Caco-2 (cell line): ENCODE data around the gene RAP2B. TPM values are rescaled to one million over a fixed set of nuclear protein-coding genes. Genes with fewer than 3 reads are reported as not detected.
"Not testable (repeated sequence)": the region's sequence is repeated elsewhere in the genome, so short reads cannot be mapped to it uniquely, and the experiment has no call there.

Experiments
- BruUV-seq: library from RNA; stranded (reverse); fragments of 400-500 nt; replicated peaks from 2 replicates; lab custom pipeline; 2021; lab: Mats Ljungman, UMichigan
- CTCF ChIA-PET: fragments of 300-600 bp; sonication (Branson Sonifier 250); formaldehyde crosslinking; loops from one replicate; lab custom pipeline; 2022; ENCODE audit warnings: antibody characterized with exemption; lab: Charles Lee
- POLR2A ChIA-PET: fragments of 300-600 bp; sonication (Branson Sonifier 250); formaldehyde crosslinking; loops from one replicate; lab custom pipeline; 2022; ENCODE audit warnings: antibody characterized with exemption; lab: Charles Lee
- DNase-seq, 2 experiments: peaks; one replicate each; pipeline versions ENCODE4 v3.0.0 to v3.0.0-alpha.2; 2020 to 2022
- H3K27me3 ChIP-seq: replicated peaks from 2 replicates; pipeline ENCODE4 v1.6.0; 2011; ENCODE audit warnings: low read length; ENCODE audit not compliant: control insufficient read depth, insufficient read depth
- H3K36me3 ChIP-seq: 2 replicates; pipeline ENCODE4 v1.5.1; 2011; ENCODE audit warnings: low read length; ENCODE audit not compliant: control insufficient read depth, insufficient read depth
- H3K4me1 ChIP-seq: fragments of 250-450 bp; sonication (Bioruptor Pico); 2 replicates; pipeline ENCODE4 v1.5.1; 2020; ENCODE audit warnings: mild to moderate bottlenecking
- H3K4me3 ChIP-seq: 2 replicates; pipeline ENCODE4 v1.5.1; 2011; ENCODE audit warnings: low read depth, mild to moderate bottlenecking, control low read depth, low read length
- H3K9me3 ChIP-seq: fragments of 250-450 bp; sonication (Bioruptor Pico); 2 replicates; pipeline ENCODE4 v1.5.1; 2020; ENCODE audit warnings: mild to moderate bottlenecking, moderate library complexity
- H3K27ac Mint-ChIP-seq: one replicate; pipeline ENCODE4 v1.8.0; 2022; ENCODE audit warnings: mixed read lengths; ENCODE audit not compliant: unreplicated experiment
- H3K27me3 Mint-ChIP-seq: one replicate; pipeline ENCODE4 v1.8.0; 2022; ENCODE audit warnings: mixed read lengths; ENCODE audit not compliant: insufficient read depth, unreplicated experiment
- H3K36me3 Mint-ChIP-seq: one replicate; pipeline ENCODE4 v1.8.0; 2022; ENCODE audit warnings: mild to moderate bottlenecking, mixed read lengths; ENCODE audit not compliant: insufficient read depth, unreplicated experiment
- H3K4me1 Mint-ChIP-seq: one replicate; pipeline ENCODE4 v1.8.0; 2022; ENCODE audit warnings: low read depth, mixed read lengths; ENCODE audit not compliant: unreplicated experiment
- H3K4me3 Mint-ChIP-seq: one replicate; pipeline ENCODE4 v1.8.0; 2022; ENCODE audit warnings: mild to moderate bottlenecking, moderate library complexity, mixed read lengths; ENCODE audit not compliant: unreplicated experiment
- H3K9me3 Mint-ChIP-seq: one replicate; pipeline ENCODE4 v1.8.0; 2022; ENCODE audit warnings: mixed read lengths; ENCODE audit not compliant: unreplicated experiment
- CTCF ChIP-seq, 2 experiments: fragments of 200-600 bp in 1 of 2; IDR thresholded peaks; 1 replicate in 1 of 2; 2 replicates in 1 of 2; pipeline versions ENCODE4 v1.5.1 to v1.8.0; 2011 to 2022; ENCODE audit warnings: antibody characterized with exemption in 1 of 2, control low read depth in 1 of 2, inconsistent platforms in 1 of 2, low read depth in 1 of 2, low read length in 1 of 2, mild to moderate bottlenecking in 1 of 2, moderate library complexity in 1 of 2; ENCODE audit not compliant: insufficient read depth in 1 of 2, severe bottlenecking in 1 of 2, unreplicated experiment in 1 of 2
- intact Hi-C: fragments of 100-400 bp; cut with micrococcal nuclease; formaldehyde crosslinking; loops from one replicate; pipeline ENCODE4 v1.10.0; 2022; ENCODE audit not compliant: unreplicated experiment
- total RNA-seq: library from RNA; stranded (reverse); gene quantifications from 2 replicates; pipeline ENCODE4 v1.2.3, GENCODE V29; 2022

Gene RAP2B
- total RNA-seq, 1 experiment from 2014 or later, result 13.2 TPM

GRCh38 chr3:153150991-153151390, 11.0 kb upstream of the RAP2B start:
- peaks cover 9% of the 10 kb centered on the region for H3K9me3 Mint-ChIP-seq
- no peaks in the 10 kb centered on the region for H3K4me1 Mint-ChIP-seq
- H3K36me3 Mint-ChIP-seq, result no peaks in the 10 kb centered on the region
- BruUV-seq, result no TSS peak
- Histone ChIP-seq H3K4me3 (no peak overlapping the region), H3K4me1 (no peaks in the 10 kb centered on the region), H3K27me3 (no peaks in the 10 kb centered on the region), H3K9me3 (no peaks in the 10 kb centered on the region), H3K36me3 (no peaks in the 10 kb centered on the region)
- ChIA-PET POLR2A (no interaction called here), CTCF (no interaction called here)
- H3K27me3 Mint-ChIP-seq, result no peaks in the 10 kb centered on the region
- no peak for DNase-seq
- TF ChIP-seq CTCF (IDR thresholded peaks at IDR 0.05; ENCODE audit: insufficient read depth in 1 of 2, low read depth in 1 of 2, low read length in 1 of 2, severe bottlenecking in 1 of 2, unreplicated experiment in 1 of 2), result no peak
- intact Hi-C loops, result no loop called here
- no peak overlapping the region for H3K4me3 Mint-ChIP-seq
- no peak overlapping the region for H3K27ac Mint-ChIP-seq

GRCh38 chr3:153155786-153156185, 6.2 kb upstream of the RAP2B start:
- CTCF ChIA-PET, result interaction anchor here (0.6 kb wide), 1 partner anchor 17 kb away, joined by 3 read pairs; no protein-coding TSS in a partner anchor
- H3K27me3 ChIP-seq, H3K4me3 Mint-ChIP-seq, H3K27me3 Mint-ChIP-seq, H3K4me3 ChIP-seq, H3K36me3 Mint-ChIP-seq, H3K36me3 ChIP-seq, DNase-seq, H3K4me1 Mint-ChIP-seq, intact Hi-C loops, H3K9me3 Mint-ChIP-seq, BruUV-seq, H3K9me3 ChIP-seq, H3K27ac Mint-ChIP-seq: not testable (repeated sequence)
- POLR2A ChIA-PET, result interaction anchor here (0.7 kb wide), 1 partner anchor 37 kb away, joined by 3 read pairs; no protein-coding TSS in a partner anchor
- H3K4me1 ChIP-seq, result peaks cover 29% of the 10 kb centered on the region

- no peak for TF ChIP-seq CTCF (IDR thresholded peaks at IDR 0.05; ENCODE audit: insufficient read depth in 1 of 2, low read depth in 1 of 2, low read length in 1 of 2, severe bottlenecking in 1 of 2, unreplicated experiment in 1 of 2)
- BruUV-seq, result no TSS peak
- POLR2A ChIA-PET, result no interaction called here
These were observed 3.8 kb upstream of the RAP2B start for GRCh38 chr3:153158189-153158588.

More at GRCh38 chr3:153158189-153158588, 3.8 kb upstream of the RAP2B start:
- no peaks in the 10 kb centered on the region for H3K27me3 Mint-ChIP-seq
- intact Hi-C loops, result loop anchor here (1.0 kb wide), 1 partner anchor 19 kb away; no protein-coding TSS in a partner anchor
- no peak for DNase-seq
- peaks cover 19% of the 10 kb centered on the region for H3K36me3 Mint-ChIP-seq
- no peaks in the 10 kb centered on the region for H3K9me3 Mint-ChIP-seq
- H3K27ac Mint-ChIP-seq, result no peak overlapping the region
- peak overlapping the region; percentile 16 for H3K4me3 Mint-ChIP-seq
- peaks cover 6% of the 10 kb centered on the region for H3K4me1 Mint-ChIP-seq
- Histone ChIP-seq H3K4me3 (no peak overlapping the region), H3K27me3 (no peaks in the 10 kb centered on the region), H3K4me1 (peaks cover 29% of the 10 kb centered on the region), H3K36me3 (no peaks in the 10 kb centered on the region), H3K9me3 (no peaks in the 10 kb centered on the region)
- CTCF ChIA-PET, result interaction anchor here (0.6 kb wide), 1 partner anchor 115 kb away, joined by 3 read pairs; no protein-coding TSS in a partner anchor
